ENCODE results near the gene ACVR1B.

- TF ChIP-seq POLR2A (IDR thresholded peaks at IDR 0.05; ENCODE audit: low read depth, low read length) (no peak), POLR2AphosphoS5 (IDR thresholded peaks at IDR 0.05; ENCODE audit: low read depth, low read length) (no peak), TAF1 (IDR thresholded peaks at IDR 0.05; ENCODE audit: low read depth, low read length) (no peak), SPI1 (IDR thresholded peaks at IDR 0.05; ENCODE audit: low read depth, low read length) (no peak)
Measured at GRCh38 chr12:51970904-51971646, 19.6 kb downstream of the ACVR1B start.

Measured in GM12891 (cell line).